22Rv1 (cell line): ENCODE results near the gene TGFBR2.

ENCODE experiments used
- CTCF ChIP-seq: fragments of 450-650 bp; IDR thresholded peaks from 2 replicates; pipeline ENCODE4 v1.5.1; 2017; ENCODE audit warnings: mild to moderate bottlenecking
- ZFX ChIP-seq: fragments of 450-650 bp; IDR thresholded peaks from 2 replicates; pipeline ENCODE4 v1.6.1; 2017; ENCODE audit warnings: antibody characterized with exemption, borderline replicate concordance

GRCh38 chr3:30631243-30631904 lies 25.0 kb downstream of the TGFBR2 start:
- TF ChIP-seq CTCF, result no peak
- no peak for TF ChIP-seq ZFX
